ENCODE measurements around the gene RAB11FIP3.

- TF ChIP-seq CTCF (IDR thresholded peaks at IDR 0.05) (no peak), POLR2A (IDR thresholded peaks at IDR 0.05) (no peak), POLR2AphosphoS5 (IDR thresholded peaks at IDR 0.05) (no peak), EP300 (IDR thresholded peaks at IDR 0.05) (no peak)
Measured at GRCh38 chr16:426115-426905, 861 bp downstream of the RAB11FIP3 start.
